SK-N-MC (cell line): ENCODE measurements around the gene CAMSAP3.

Experiments used
- DNase-seq: peaks from one replicate; pipeline ENCODE4 v3.0.0-alpha.2; 2011; ENCODE audit warnings: low read depth, low spot score
- H3K27ac ChIP-seq: fragments of 200-600 bp; sonication (generic); 2 replicates; pipeline ENCODE4 v1.5.1; 2016; ENCODE audit warnings: mixed run types
- H3K36me3 ChIP-seq: fragments of 200-600 bp; sonication (generic); 2 replicates; pipeline ENCODE4 v1.6.1; 2017; ENCODE audit warnings: antibody characterized with exemption, low read length, mixed read lengths; ENCODE audit not compliant: insufficient read depth
- H3K4me3 ChIP-seq: fragments of 200-600 bp; sonication (generic); 2 replicates; pipeline ENCODE4 v1.5.1; 2016
- H3K9ac ChIP-seq: fragments of 200-600 bp; sonication (generic); 2 replicates; pipeline ENCODE4 v1.8.0; 2017; ENCODE audit warnings: mixed run types, mixed read lengths; ENCODE audit not compliant: insufficient read length
- H3K9me3 ChIP-seq: fragments of 200-600 bp; sonication (generic); 2 replicates; pipeline ENCODE4 v1.6.1; 2017; ENCODE audit warnings: low read depth, mild to moderate bottlenecking, antibody characterized with exemption, low read length, moderate library complexity, mixed read lengths
- EZH2 ChIP-seq: fragments of 200-600 bp; sonication (generic); IDR thresholded peaks from one replicate; pipeline ENCODE4 v1.6.1; 2017; ENCODE audit warnings: antibody characterized with exemption
- FOXP2 ChIP-seq: optimal IDR thresholded peaks from 2 replicates; pipeline ENCODE3; 2011; ENCODE audit warnings: mild to moderate bottlenecking, moderate library complexity; ENCODE audit not compliant: insufficient read depth; ENCODE audit errors: extremely low read length, control extremely low read depth
- POLR2AphosphoS5 ChIP-seq: IDR thresholded peaks from 2 replicates; pipeline ENCODE4 v1.6.1; 2012; ENCODE audit warnings: mild to moderate bottlenecking, low read depth, low read length, borderline replicate concordance

The CAMSAP3 gene

GRCh38 chr19:7614859-7615741, 19.4 kb downstream of the CAMSAP3 start:
- Histone ChIP-seq H3K36me3 (peaks cover 5% of the 10 kb centered on the region; the same call in 1 of the 2 replicates), H3K9ac (no peak overlapping the region), H3K27ac (no peak overlapping the region), H3K9me3 (no peaks in the 10 kb centered on the region), H3K4me3 (no peak overlapping the region)
- TF ChIP-seq POLR2AphosphoS5 (no peak), EZH2 (no peak), FOXP2 (no peak)
- no peak for DNase-seq

- Histone ChIP-seq H3K9ac (no peak overlapping the region), H3K36me3 (peaks cover 11% of the 10 kb centered on the region; the same call in 1 of the 2 replicates), H3K4me3 (no peak overlapping the region), H3K27ac (no peak overlapping the region), H3K9me3 (no peaks in the 10 kb centered on the region)
- TF ChIP-seq EZH2 (no peak), FOXP2 (no peak), POLR2AphosphoS5 (no peak)
- DNase-seq = no peak
Measured at GRCh38 chr19:7617172-7617571, 21.5 kb downstream of the CAMSAP3 start.

- Histone ChIP-seq H3K27ac (no peak overlapping the region), H3K9ac (no peak overlapping the region), H3K4me3 (no peak overlapping the region), H3K36me3 (peaks cover 11% of the 10 kb centered on the region; the same call in 1 of the 2 replicates), H3K9me3 (no peaks in the 10 kb centered on the region)
- TF ChIP-seq POLR2AphosphoS5 (no peak), EZH2 (no peak), FOXP2 (no peak)
- DNase-seq = no peak
Measured at GRCh38 chr19:7617735-7618134, 22.1 kb downstream of the CAMSAP3 start.

- TF ChIP-seq POLR2AphosphoS5 (no peak), FOXP2 (no peak), EZH2 (no peak)
- Histone ChIP-seq H3K36me3 (peaks cover 16% of the 10 kb centered on the region; the same call in 1 of the 2 replicates), H3K9ac (no peak overlapping the region), H3K27ac (no peak overlapping the region), H3K4me3 (no peak overlapping the region), H3K9me3 (no peaks in the 10 kb centered on the region)
- no peak for DNase-seq
Measured at GRCh38 chr19:7618348-7618747, 22.7 kb downstream of the CAMSAP3 start.

GRCh38 chr19:7618771-7619510, 23.3 kb downstream of the CAMSAP3 start:
- no peaks in the 10 kb centered on the region for H3K9me3 ChIP-seq
- H3K36me3 ChIP-seq = peaks cover 16% of the 10 kb centered on the region; the same call in 1 of the 2 replicates
- no peak for DNase-seq
- no peak overlapping the region for H3K4me3 ChIP-seq
- no peak for TF ChIP-seq POLR2AphosphoS5
- TF ChIP-seq FOXP2 = no peak
- TF ChIP-seq EZH2 = no peak
- H3K9ac ChIP-seq = no peak overlapping the region
- H3K27ac ChIP-seq = no peak overlapping the region

- H3K36me3 ChIP-seq = peaks cover 16% of the 10 kb centered on the region; the same call in 1 of the 2 replicates
- no peaks in the 10 kb centered on the region for H3K9me3 ChIP-seq
- no peak for DNase-seq
- no peak overlapping the region for H3K27ac ChIP-seq
- H3K4me3 ChIP-seq = no peak overlapping the region
- H3K9ac ChIP-seq = no peak overlapping the region
- TF ChIP-seq EZH2 (no peak), POLR2AphosphoS5 (no peak), FOXP2 (no peak)
Measured at GRCh38 chr19:7619671-7620441, 24.2 kb downstream of the CAMSAP3 start.

- Histone ChIP-seq H3K36me3 (peaks cover 16% of the 10 kb centered on the region; the same call in 1 of the 2 replicates), H3K27ac (no peak overlapping the region), H3K9ac (no peak overlapping the region), H3K4me3 (no peak overlapping the region), H3K9me3 (no peaks in the 10 kb centered on the region)
- no peak for DNase-seq
- no peak for TF ChIP-seq EZH2
Measured at GRCh38 chr19:7620442-7621412, 25.1 kb downstream of the CAMSAP3 start.
